CMK (cell line): Measurements from ENCODE around the gene HDGF.

ENCODE experiments used
- DNase-seq: peaks from one replicate; pipeline ENCODE4 v3.0.0-alpha.2; 2010; ENCODE audit warnings: low read depth

HDGF gene

DNA sequence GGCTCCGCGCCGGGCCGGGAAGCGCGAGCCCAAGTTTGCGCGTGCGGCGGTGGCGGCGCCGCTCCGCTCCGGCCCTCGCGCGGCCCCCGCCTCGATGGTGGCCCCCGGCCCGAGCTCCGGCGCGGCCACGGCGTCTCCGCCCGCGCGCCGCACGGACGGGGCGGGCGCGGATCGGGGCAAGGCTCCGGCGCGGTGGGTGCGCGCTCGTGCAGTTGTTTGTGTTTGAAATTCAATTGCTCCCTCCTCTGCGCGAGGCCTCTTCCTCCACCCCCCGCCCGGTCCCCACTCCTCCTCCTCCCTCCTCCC, at the start of gene HDGF:
Gene HDGF, minus strand, starts transcription at position 225 of the 306 bp plus-strand sequence. CDS start 246 bp downstream, outside the sequence.
- no peak for DNase-seq

DNA sequence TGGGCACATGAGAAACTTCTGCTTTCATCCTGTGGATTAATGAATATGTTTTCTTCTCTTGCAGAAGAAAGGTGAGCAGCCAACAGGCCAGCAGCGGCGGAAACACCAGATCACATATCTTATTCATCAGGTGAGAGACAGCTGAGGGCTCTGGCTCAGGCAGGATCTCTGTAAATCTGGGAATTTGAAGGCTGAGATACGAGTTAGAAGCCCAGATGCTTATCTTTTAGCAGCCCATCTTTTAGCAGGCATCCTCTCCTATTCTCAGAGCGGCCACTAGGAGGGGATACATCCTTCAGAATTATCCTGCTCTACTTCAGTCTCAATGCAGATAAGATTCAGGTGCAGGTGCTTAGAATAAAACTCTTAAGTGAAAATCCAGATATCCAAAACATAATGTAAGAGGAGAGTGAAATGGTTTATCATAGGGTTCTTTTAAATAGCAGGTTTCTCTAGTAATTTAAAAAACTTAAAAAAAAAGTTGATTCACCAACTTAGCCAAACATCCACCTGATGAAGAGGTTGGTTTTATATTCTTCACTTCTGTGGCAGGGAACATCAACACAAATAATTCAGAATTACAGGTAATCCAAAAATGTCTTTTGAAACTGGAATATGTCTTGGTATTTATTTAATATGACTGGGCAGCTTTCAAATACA, 45.9 kb upstream of the HDGF start:
- DNase-seq, result peak; percentile 58

DNA sequence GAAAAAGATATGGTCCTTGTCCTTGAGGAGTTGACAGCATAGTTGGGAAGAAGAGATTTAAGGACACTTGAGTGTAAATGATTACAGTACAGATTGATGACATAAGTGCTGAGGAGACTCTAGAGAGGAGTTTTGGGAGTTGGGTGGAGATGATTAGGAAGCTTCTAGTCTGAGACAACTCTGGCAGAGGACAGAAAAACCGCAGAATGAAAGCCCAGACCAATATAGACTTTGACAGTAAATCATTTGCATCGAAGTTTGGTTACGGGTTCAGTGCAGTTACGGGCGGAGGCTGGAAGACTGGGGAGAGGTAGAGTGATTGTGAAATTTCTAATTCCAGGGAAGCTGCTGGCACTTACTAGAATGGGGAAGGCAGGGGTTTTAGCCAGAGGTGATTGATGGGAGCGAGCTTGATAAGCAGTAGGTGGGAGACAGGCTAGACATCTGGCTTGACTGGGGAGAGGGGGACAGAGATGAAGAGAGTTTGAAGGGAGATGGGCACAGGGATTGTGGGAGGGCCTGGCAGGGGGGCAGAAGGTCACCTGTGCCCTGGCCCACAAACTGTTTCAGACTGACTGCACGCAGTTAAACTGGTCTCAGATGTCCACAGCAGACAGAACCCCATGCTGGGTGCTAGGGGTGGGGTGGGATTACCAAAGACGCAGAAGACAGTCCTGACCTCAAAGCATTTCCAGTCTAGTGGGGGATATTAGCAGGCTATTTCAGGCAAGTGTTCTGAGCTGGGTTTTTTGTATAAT, 45.0 kb upstream of the HDGF start:
- no peak for DNase-seq

DNA sequence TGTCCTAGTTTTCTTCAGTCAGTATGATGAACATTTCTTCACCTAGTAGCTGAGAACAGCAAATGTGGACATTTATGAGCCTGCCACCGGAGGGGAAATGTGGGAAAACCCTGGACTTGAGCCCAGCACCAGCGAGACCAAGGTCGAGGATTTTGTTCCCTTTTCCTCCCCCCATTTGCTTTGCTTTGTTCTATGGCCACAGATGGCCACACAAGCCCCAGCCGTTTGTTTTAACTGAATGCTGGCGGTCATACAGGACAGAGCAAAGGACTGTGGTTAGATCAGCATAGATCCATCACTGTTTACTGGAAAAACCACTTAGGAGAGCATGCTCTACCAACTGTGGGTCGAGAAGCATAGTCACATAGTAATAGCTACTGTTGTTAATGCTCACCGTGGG, 44.3 kb upstream of the HDGF start:
- no peak for DNase-seq

DNA sequence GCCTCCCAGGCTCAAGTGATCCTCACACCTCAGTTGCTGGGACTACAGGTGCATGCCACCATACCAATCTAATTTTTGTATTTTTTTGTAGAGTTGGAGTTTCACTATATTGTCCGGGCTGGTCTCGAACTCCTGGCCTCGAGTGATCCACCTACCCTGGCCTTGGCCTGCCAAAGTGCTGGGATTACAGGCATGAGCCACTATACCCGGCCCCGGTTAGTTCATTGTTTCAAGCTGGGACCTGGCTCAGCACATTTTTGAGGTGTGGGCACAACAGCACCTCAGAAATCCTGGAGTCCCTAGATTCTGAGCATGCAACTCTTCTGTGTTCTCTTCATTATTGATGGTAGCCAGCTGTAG, 43.9 kb upstream of the HDGF start:
- DNase-seq, result no peak

DNA sequence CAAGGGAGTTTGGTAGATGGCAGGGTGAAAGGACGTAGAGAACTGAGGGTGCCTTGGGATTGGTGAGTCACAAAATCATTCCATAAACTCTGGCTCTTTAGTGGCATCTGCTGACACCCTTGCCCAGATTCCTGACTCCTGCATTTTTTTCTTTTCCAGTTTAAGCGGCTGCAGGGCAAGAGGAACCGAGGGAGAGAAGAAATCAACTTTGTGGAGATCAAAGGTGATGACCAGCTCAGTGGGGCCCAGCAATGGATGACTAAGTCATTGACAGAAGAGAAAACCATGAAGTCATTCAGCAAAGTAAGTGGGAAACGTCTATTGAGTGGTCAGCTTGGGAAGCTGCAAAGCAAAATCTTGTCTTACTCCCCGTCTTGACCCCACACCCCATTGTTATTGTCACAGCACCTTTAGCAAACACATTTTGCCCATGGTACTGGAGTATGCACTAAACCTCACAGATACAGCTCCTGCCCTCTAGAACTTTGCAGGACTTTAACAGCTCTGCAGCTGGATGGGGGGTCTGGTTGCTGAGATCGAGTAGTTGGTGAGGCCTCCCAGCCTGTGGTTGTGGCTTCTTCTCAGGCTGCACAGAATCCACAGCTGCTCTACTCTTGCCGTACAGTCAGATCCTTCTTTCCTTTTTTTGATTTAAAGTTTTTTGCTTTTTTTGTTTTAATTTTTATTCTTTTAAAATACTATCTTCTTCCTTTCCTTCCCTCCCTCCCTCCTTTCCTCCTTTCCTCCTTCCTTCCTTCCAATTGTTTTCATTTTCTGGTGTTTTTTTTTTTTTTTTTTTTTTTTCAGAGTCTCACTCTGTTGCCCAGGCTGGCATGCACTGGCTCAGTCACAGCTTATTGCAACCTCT, 43.3 kb upstream of the HDGF start:
- no peak for DNase-seq

DNA sequence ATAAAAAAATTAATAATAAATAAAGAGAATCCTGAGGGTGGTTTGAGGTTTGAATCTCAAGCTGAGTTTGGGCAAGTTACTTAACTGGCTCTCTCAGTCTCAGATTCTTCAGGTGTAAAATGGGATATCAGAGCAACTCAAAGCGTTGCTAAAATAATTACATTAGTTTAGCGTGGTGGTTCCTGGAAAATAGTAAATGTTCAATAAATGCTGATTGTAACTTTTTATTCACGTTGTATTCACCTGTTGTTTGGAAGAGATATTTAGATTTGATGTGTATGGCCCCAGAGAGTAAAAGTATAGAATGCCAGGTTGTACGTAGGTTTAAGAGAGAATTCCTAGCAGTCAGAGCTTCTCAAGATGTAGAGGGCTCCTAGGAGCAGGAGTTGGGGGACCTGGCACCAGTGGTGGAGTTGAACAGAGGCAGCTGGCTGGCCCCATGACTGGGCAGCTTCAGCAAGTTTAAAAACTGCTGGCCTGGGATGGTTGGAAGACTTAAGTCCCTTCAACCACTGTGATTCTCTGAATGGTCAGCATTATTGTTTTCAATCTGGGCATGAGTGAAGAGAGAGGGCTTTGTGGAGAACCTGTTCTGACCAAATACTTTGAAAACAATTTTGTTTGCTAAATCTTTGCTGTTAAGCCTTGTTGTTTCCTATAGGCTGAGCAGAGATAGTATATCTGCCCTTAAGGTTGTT, 38.3 kb upstream of the HDGF start:
- no peak for DNase-seq

DNA sequence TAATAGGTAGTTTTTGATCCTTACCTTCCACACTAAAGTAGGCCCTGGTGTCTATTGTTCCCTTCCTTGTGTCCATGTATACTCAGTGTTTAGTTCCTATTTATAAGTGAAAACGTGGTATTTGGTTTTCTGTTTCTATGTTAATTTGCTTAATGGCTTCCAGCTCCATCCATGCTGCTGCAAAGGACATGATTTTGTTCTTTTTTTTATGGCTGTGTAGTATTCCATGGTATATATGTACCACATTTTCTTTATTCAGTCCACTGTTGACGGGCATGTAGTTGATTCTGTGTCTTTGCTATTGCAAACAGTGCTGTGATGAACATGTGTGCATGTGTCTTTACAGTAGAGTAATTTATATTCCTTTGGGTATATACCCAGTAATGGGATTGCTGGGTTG, 36.7 kb upstream of the HDGF start:
- DNase-seq, result no peak

DNA sequence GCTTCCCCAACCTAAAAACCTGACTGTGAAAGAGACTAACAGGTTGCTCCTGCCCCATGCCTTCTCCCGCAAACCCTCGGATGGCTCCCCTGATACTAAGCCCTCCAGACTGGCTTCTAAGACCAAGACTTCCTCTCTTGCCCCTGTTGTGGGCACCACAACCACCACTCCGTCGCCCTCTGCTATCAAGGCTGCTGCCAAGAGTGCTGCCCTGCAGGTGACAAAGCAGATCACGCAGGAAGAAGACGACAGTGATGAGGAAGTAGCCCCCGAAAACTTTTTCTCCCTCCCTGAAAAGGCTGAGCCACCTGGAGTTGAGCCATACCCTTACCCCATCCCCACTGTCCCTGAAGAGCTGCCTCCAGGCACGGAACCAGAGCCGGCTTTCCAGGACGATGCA, 35.2 kb upstream of the HDGF start:
- no peak for DNase-seq

DNA sequence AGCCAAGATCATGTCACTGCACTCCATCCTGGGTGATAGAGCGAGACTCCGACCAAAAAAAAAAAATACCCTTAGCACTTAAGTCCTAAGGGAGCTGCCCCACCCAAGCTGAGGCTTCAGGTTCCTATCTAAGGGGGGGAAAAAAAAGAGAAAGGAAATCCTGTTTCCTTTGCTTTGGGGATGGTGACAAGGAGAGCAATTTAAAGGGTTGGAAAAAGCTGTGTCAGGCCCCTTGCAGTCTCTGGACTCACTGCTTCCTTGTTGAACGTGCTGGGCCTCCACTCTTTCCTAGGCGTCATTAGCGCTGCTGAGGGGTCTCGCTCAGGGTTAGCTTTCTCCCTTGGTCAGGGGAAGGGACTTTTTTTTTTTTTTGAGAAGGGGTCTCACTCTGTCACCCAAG, 34.0 kb upstream of the HDGF start:
- DNase-seq, result no peak

DNA sequence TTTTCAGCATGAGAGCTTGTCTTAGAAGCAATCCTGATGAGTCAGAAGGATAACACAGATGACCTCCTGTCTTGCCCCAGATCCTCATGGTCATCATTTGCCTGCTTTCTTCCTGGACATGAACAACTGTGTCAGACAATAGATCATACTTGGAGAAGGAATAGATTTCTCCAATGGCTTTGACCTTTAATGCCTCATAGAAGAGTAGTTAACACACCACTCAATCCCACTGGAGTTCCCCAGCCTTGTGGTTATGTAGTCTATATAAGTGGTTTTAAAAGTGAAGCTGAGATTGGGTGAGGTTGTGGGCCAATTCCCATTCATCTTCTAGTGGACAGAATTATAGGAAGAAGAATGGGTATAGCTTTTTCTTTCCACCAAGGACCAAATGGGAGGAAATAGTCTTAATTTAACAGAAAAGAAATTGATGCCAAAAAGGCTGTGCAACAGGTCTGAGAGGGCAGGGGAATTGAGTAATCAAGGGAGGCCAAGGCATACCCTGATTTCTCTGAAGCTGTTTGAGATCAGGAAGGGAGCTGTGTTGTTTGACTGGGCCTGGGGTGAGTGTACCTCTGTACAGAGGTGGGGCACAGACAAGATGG, 30.2 kb upstream of the HDGF start:
- no peak for DNase-seq

DNA sequence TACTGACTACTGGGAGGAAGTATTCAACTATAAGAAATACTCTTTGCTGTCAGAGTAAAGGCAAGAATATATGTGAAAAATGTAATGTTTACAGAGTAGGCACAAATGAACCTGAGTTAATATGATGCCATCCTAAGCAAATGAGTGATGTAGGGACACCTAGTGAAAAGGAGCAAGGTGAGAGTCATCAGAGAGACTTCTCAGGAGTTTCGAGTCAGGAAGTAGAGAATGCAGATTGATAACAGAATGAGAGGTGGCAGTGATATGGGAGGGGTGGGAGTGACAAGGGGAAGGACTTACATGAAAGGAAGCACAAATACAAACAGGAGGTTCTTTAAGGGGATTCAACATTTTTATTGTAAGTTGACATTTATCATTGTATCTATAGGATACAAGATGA, 26.1 kb upstream of the HDGF start:
- no peak for DNase-seq

DNA sequence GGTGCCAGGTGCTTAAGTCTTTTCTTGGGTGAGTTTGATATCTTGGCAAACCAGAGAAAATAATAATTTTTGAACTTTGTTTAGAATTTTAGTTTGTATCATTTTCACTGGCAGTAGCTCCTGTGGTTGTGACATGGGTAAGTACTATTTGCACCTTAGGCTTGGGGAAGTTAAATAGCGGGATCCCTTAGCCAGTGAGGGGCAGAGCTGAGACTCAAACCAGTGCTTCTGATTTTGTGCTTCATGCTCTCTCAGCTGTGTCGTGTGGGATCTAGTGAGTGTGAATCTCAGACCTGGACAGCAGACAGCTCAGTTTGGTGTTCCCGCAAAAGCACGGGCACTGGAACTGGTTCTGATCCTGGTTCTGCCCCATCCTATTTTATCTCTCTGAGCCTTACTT, 25.5 kb upstream of the HDGF start:
- DNase-seq, result no peak

DNA sequence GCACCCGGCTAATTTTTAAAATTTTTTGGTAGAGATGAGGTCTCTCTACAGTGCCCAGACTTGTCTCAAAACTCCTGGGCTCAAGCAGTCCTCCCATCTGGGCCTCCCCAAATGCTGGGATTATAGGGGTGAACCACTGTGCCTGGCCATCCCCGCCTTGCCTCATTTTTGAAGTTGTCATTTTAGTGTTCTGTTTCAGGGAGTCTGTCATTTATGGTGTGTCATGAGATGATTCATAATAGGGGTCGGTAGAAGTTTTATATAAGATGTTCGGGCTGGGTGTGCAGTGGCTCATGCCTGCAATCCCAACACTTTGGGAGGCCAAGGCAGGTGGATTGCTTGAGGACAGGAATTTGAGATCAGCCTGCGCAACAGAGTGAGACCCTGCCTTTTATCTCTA, 24.3 kb upstream of the HDGF start:
- DNase-seq, result no peak

DNA sequence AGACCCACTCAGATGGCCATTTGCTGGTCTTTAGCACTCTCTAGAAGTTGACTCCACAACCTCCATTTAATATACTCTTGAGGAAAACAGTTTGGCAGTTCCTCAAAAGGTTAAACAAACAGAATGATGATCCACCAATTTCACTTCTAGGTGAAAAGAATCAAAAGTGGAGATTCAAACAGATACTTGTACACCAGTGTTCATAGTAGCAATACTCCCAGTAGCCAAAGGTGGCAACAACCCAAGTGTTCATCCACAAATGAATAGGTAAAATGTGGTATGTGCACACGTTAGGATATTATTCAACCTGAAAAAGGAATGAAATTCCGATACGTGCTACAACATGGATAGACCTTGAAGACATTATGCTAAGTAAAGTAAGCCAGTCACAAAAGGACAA, 22.1 kb upstream of the HDGF start:
- DNase-seq, result no peak

DNA sequence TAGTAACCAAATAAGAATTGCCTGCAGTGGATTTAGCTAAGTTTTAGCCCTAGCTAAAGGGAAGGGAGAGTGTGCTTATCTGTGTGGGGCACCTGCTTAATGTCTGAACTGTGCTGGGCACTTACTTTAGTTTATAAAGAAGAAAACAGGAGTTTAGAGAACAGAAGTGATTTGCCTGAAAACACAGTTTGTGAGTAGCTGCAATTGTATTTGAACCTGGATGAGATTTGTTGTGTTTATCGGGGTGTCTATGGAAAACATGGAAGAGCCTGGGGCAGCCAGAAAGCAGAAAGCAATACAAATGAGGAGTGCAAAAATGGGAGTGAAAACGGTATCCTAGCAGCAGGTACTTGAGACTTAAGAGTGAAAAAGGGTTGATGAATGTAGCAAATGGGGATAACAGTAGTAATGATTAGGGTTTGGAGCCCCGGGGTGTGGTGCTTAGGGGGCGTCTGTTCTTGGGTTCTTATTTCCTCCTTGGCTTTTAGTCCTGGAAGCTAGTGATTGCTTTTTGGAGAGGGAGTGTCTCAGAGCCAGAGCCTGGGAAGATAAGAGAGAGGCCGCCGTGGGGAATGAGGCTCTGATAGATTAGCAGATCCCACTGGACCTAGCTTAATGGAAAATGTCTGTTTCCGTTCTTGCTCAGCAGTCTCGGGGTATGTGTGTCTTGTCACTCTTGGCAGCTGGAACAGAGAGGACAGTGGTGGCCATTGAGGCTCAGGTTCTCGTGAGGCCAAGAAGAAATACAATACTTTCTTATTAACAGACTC, 21.4 kb upstream of the HDGF start:
- DNase-seq, result no peak

DNA sequence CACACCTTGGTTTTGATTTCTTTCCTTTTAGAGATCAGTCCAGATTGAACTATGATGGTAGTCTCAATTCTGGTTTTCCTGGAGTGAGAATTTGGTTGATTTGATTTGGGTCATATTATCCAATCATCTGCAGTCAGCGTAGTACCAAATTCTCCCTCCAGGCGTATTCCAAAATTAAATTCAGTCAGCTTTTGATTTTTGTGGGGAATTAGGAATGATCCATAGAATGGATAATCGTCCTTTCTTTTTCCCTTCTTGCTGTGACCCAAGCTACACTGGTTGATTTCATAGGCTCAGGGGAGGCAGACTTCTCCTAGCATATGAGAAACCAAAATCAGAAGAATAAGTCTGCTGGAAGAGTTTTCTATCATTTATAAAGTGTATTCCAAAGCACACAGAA, 20.7 kb upstream of the HDGF start:
- DNase-seq, result no peak

DNA sequence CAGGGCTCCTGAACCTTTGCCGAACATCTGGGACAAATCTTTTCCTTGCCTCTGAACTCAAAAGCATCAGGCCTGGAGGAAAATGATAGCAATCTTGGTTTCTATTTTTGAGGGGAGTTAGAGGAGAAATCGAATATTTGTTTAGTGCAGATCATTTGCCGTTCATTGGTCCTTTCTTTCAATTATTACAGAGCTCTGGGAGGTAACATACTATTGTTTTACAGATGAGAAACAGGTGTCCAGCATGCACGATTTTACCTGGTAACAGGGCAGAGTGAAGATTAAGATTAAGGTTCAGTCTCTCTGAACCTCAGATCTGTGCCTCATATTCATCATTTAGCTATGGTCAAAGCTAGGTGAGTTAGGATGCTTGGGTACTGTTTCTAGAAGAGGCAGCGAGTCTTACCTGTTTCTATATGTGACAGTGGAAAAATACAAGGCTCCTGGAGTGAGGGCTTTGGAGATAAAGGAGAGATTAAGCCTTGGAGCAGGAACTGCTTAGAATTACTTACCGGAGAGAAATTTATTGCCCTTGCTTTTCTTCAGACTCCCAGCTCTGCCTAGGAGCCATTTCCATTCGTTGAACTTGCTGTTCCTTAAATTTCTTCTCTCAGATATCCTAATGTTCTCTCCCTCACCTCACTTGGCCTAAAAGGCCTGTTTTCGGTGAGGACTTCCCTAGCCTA, 17.3 kb upstream of the HDGF start:
- DNase-seq, result no peak

DNA sequence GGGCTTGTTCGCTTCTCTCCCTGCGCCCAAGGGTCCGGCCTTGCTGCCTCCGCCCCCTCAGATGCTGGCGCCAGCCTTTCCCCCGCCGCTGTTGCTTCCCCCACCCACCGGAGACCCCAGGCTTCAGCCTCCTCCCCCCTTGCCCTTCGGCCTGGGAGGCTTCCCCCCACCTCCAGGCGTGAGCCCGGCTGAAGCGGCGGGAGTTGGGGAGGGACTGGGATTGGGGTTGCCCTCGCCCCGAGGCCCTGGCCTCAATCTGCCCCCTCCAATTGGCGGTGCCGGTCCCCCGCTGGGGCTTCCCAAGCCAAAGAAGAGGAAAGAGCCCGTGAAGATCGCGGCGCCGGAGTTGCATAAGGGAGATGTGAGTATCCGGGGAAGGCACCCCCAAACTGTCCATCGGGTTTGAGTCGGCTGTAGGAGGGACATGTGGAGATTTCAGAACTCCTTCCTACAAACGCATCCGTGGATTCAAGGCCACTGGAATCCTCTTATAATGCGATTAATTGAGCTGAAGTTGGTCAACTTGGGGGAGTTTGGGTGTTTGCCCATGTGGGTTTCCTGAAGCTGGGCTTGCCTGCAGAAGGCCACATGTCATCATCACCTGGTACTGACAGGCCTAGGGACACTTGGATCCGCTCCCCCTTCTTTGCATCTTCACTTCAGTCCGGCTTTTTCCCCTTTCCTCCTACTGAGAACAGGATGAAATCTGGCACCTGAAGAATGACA, 16.6 kb upstream of the HDGF start:
- DNase-seq, result no peak
